Measurements from ENCODE around the gene CCDC33.
A peak's percentile ranks its signal among the peaks of the same experiment; 100 is the strongest.

CCDC33 gene

GRCh38 chr15:74228723-74229081 is 7.4 kb upstream of the CCDC33 start:
- no peak for FAIRE-seq
- DNase-seq (ENCODE audit: low spot score): no peak

- FAIRE-seq: no peak
- DNase-seq (ENCODE audit: low spot score): no peak
These were observed 6.4 kb upstream of the CCDC33 start for GRCh38 chr15:74229686-74230085.

GRCh38 chr15:74231475-74231874 is 4.7 kb upstream of the CCDC33 start:
- DNase-seq (ENCODE audit: low spot score): no peak
- no peak for FAIRE-seq

GRCh38 chr15:74233373-74233772 is 2.8 kb upstream of the CCDC33 start:
- no peak for FAIRE-seq
- no peak for DNase-seq (ENCODE audit: low spot score)

GRCh38 chr15:74233851-74234597 is 2.1 kb upstream of the CCDC33 start:
- no peak for FAIRE-seq

GRCh38 chr15:74234598-74234875 is 1.6 kb upstream of the CCDC33 start:
- DNase-seq (ENCODE audit: low spot score) (no peak), FAIRE-seq (no peak)

More at GRCh38 chr15:74233851-74234597, 2.1 kb upstream of the CCDC33 start:
- no peak for DNase-seq (ENCODE audit: low spot score)

GRCh38 chr15:74239051-74239705 is 3.1 kb downstream of the CCDC33 start:
- FAIRE-seq (peak; percentile 17), DNase-seq (ENCODE audit: low spot score) (no peak)

GRCh38 chr15:74240002-74240568 is 4.0 kb downstream of the CCDC33 start:
- peak; percentile 61 for FAIRE-seq
- DNase-seq (ENCODE audit: low spot score): peak; percentile 88

GRCh38 chr15:74240897-74241614 is 4.9 kb downstream of the CCDC33 start:
- no peak for FAIRE-seq
- DNase-seq (ENCODE audit: low spot score): no peak

- DNase-seq (ENCODE audit: low spot score) (peak; percentile 56), FAIRE-seq (peak; percentile 48)
These were observed 6.5 kb downstream of the CCDC33 start for GRCh38 chr15:74242441-74243185.

GRCh38 chr15:74243431-74243830 is 7.3 kb downstream of the CCDC33 start:
- DNase-seq (ENCODE audit: low spot score) (no peak), FAIRE-seq (no peak)

- FAIRE-seq (no peak), DNase-seq (ENCODE audit: low spot score) (no peak)
These were observed 8.8 kb downstream of the CCDC33 start for GRCh38 chr15:74244822-74245341.

- FAIRE-seq: no peak
- DNase-seq (ENCODE audit: low spot score): no peak
These were observed 9.3 kb downstream of the CCDC33 start for GRCh38 chr15:74245342-74245931.

- FAIRE-seq (no peak), DNase-seq (ENCODE audit: low spot score) (no peak)
These were observed 14.1 kb downstream of the CCDC33 start for GRCh38 chr15:74250266-74250665.

- no peak for FAIRE-seq
- no peak for DNase-seq (ENCODE audit: low spot score)
These were observed 15.1 kb downstream of the CCDC33 start for GRCh38 chr15:74251131-74251811.

- FAIRE-seq (no peak), DNase-seq (ENCODE audit: low spot score) (no peak)
These were observed 16.2 kb downstream of the CCDC33 start for GRCh38 chr15:74252291-74252690.

GRCh38 chr15:74252721-74253120 is 16.6 kb downstream of the CCDC33 start:
- FAIRE-seq (no peak), DNase-seq (ENCODE audit: low spot score) (no peak)

- DNase-seq (ENCODE audit: low spot score) (no peak), FAIRE-seq (no peak)
These were observed 17.2 kb downstream of the CCDC33 start for GRCh38 chr15:74253211-74253921.

- no peak for DNase-seq (ENCODE audit: low spot score)
- no peak for FAIRE-seq
These were observed 21.0 kb downstream of the CCDC33 start for GRCh38 chr15:74257105-74257504.

GRCh38 chr15:74257623-74258022 is 21.5 kb downstream of the CCDC33 start:
- DNase-seq (ENCODE audit: low spot score): no peak
- FAIRE-seq: no peak
